ENCODE measurements around the gene EGFLAM. TPM values are rescaled to one million over a fixed set of nuclear protein-coding genes. Genes with fewer than 3 reads are reported as not detected.

The EGFLAM gene
- total and polyA plus RNA-seq, 10 of the 15 experiments (the other 5 are each of a cell fraction or from before 2014, with no cell fraction given), result 0.37 TPM; not detected in 9

DNA sequence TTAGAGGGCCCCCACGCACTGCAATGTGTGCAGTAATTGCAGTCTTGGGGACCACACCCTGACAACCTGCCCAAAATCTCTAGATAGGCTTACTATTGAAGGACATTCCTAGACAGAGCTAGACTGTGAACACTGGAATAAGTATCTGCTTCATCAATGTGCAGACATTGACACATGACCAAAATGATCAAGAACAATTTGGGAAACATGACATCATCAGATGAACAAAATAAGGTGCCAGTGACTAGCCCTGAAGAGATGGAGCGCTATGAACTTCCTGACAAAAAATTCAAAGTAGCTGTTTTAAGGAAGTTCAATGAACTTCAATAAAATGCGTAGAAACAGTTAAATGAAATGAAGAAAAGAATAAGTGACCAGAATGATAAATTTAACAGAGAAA, 15.3 kb downstream of the EGFLAM start:
- Histone ChIP-seq H3K36me3 (ENCODE audit: control insufficient read depth in 2 of 2, insufficient read depth in 2 of 2, low read length in 1 of 2) (no peaks in the 10 kb centered on the region), H3K27me3 (replicated peaks in 1 of 2; ENCODE audit: control insufficient read depth in 2 of 2, insufficient read depth in 2 of 2, low read length in 1 of 2) (no peaks in the 10 kb centered on the region), H3K4me3 (no peak overlapping the region), H3K9ac (ENCODE audit: control insufficient read depth, insufficient read depth, low read length) (no peak overlapping the region), H3K4me2 (ENCODE audit: control insufficient read depth, insufficient read depth) (no peak overlapping the region), H3K9me3 (replicated peaks; ENCODE audit: control insufficient read depth, insufficient read depth, low read length) (no peaks in the 10 kb centered on the region), H4K20me1 (ENCODE audit: control insufficient read depth, insufficient read depth) (no peaks in the 10 kb centered on the region), H2AFZ (ENCODE audit: control insufficient read depth, low read depth, low read length) (no peak overlapping the region), H3K27ac (ENCODE audit: control insufficient read depth, insufficient read depth) (no peak overlapping the region), H3K79me2 (ENCODE audit: control insufficient read depth, insufficient read depth, low read length) (no peaks in the 10 kb centered on the region), H3K4me1 (ENCODE audit: control insufficient read depth, insufficient read depth, low read length) (no peaks in the 10 kb centered on the region)
- SMC1A ChIA-PET (ENCODE audit: uncharacterized antibody, unreplicated experiment), result no interaction called here
- CTCF ChIA-PET, result interaction anchor here (2.1 kb wide), 1 partner anchor 9 kb away, joined by 8 read pairs; no protein-coding TSS in a partner anchor
- DNase-seq (ENCODE audit: low read depth, low spot score) (no peak), FAIRE-seq (no peak), ATAC-seq (no peak)
- POLR2A ChIA-PET, result no interaction called here
- RAD21 ChIA-PET (ENCODE audit: unreplicated experiment), result no interaction called here
- in situ Hi-C loops (cut with MboI) (no loop called here), intact Hi-C loops (cut with micrococcal nuclease; ENCODE audit: unreplicated experiment) (no loop called here)
- WGBS (ENCODE audit: insufficient coverage, insufficient replicate concordance, low lambda C conversion rate, missing lambda C conversion rate), result 32% methylated on average over 3 of the region's 3 CpGs
- BruUV-seq (replicated peaks), result no TSS peak
- TF ChIP-seq ZSCAN29 (IDR thresholded peaks at IDR 0.05) (no peak), ASH2L (IDR thresholded peaks at IDR 0.05; ENCODE audit: borderline replicate concordance, low read depth) (no peak), SMARCA5 (IDR thresholded peaks at IDR 0.05) (no peak), CREM (IDR thresholded peaks at IDR 0.05; ENCODE audit: low read depth) (no peak), POLR2AphosphoS2 (IDR thresholded peaks at IDR 0.05; ENCODE audit: low read depth, low read length) (no peak), MLLT1 (IDR thresholded peaks at IDR 0.05) (no peak), CBFB (IDR thresholded peaks at IDR 0.05; ENCODE audit: low read depth) (no peak), DPF2 (IDR thresholded peaks at IDR 0.05) (no peak), ESRRA (IDR thresholded peaks at IDR 0.05; ENCODE audit: low read length) (no peak), KDM1A (IDR thresholded peaks at IDR 0.05; ENCODE audit: borderline replicate concordance) (no peak)
- TF ChIP-seq, protein P1, sequence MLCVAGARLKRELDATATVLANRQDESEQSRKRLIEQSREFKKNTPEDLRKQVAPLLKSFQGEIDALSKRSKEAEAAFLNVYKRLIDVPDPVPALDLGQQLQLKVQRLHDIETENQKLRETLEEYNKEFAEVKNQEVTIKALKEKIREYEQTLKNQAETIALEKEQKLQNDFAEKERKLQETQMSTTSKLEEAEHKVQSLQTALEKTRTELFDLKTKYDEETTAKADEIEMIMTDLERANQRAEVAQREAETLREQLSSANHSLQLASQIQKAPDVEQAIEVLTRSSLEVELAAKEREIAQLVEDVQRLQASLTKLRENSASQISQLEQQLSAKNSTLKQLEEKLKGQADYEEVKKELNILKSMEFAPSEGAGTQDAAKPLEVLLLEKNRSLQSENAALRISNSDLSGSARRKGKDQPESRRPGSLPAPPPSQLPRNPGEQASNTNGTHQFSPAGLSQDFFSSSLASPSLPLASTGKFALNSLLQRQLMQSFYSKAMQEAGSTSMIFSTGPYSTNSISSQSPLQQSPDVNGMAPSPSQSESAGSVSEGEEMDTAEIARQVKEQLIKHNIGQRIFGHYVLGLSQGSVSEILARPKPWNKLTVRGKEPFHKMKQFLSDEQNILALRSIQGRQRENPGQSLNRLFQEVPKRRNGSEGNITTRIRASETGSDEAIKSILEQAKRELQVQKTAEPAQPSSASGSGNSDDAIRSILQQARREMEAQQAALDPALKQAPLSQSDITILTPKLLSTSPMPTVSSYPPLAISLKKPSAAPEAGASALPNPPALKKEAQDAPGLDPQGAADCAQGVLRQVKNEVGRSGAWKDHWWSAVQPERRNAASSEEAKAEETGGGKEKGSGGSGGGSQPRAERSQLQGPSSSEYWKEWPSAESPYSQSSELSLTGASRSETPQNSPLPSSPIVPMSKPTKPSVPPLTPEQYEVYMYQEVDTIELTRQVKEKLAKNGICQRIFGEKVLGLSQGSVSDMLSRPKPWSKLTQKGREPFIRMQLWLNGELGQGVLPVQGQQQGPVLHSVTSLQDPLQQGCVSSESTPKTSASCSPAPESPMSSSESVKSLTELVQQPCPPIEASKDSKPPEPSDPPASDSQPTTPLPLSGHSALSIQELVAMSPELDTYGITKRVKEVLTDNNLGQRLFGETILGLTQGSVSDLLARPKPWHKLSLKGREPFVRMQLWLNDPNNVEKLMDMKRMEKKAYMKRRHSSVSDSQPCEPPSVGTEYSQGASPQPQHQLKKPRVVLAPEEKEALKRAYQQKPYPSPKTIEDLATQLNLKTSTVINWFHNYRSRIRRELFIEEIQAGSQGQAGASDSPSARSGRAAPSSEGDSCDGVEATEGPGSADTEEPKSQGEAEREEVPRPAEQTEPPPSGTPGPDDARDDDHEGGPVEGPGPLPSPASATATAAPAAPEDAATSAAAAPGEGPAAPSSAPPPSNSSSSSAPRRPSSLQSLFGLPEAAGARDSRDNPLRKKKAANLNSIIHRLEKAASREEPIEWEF (IDR thresholded peaks at IDR 0.05; ENCODE audit: insufficient replicate concordance, low read depth, low read length), result no peak

Data from GM12878 (cell line).